ENCODE data around the gene CHRNA7. TPM values are rescaled to one million over a fixed set of nuclear protein-coding genes. Genes with fewer than 3 reads are reported as not detected.

Gene CHRNA7
- total RNA-seq, 1 donor: under 0.01 TPM

- TF ChIP-seq, protein P1, sequence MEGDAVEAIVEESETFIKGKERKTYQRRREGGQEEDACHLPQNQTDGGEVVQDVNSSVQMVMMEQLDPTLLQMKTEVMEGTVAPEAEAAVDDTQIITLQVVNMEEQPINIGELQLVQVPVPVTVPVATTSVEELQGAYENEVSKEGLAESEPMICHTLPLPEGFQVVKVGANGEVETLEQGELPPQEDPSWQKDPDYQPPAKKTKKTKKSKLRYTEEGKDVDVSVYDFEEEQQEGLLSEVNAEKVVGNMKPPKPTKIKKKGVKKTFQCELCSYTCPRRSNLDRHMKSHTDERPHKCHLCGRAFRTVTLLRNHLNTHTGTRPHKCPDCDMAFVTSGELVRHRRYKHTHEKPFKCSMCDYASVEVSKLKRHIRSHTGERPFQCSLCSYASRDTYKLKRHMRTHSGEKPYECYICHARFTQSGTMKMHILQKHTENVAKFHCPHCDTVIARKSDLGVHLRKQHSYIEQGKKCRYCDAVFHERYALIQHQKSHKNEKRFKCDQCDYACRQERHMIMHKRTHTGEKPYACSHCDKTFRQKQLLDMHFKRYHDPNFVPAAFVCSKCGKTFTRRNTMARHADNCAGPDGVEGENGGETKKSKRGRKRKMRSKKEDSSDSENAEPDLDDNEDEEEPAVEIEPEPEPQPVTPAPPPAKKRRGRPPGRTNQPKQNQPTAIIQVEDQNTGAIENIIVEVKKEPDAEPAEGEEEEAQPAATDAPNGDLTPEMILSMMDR (IDR thresholded peaks at IDR 0.05; ENCODE audit: extremely low read depth, low read depth, low read length): no peak
- Histone ChIP-seq H3K9me3 (ENCODE audit: low read depth, low read length) (no peaks in the 10 kb centered on the region), H3K4me3 (ENCODE audit: insufficient read depth, low read length) (no peak overlapping the region), H3K36me3 (ENCODE audit: insufficient read depth, low read length) (no peaks in the 10 kb centered on the region), H4K20me1 (ENCODE audit: insufficient read depth, low read length) (no peaks in the 10 kb centered on the region), H2AFZ (ENCODE audit: low read length) (no peak overlapping the region), H3K79me2 (ENCODE audit: insufficient read depth, low read length) (no peaks in the 10 kb centered on the region), H3K4me2 (ENCODE audit: insufficient read depth, low read length) (no peak overlapping the region), H3K4me1 (ENCODE audit: insufficient read depth, low read length) (no peaks in the 10 kb centered on the region), H3K27ac (ENCODE audit: low read depth, low read length) (no peak overlapping the region), H3K27me3 (ENCODE audit: insufficient read depth, low read length) (no peaks in the 10 kb centered on the region)
- DNase-seq (ENCODE audit: insufficient read length, low spot score, missing footprints): no peak
These were observed 90.5 kb downstream of the CHRNA7 start for GRCh38 chr15:32120577-32121383.

DNA sequence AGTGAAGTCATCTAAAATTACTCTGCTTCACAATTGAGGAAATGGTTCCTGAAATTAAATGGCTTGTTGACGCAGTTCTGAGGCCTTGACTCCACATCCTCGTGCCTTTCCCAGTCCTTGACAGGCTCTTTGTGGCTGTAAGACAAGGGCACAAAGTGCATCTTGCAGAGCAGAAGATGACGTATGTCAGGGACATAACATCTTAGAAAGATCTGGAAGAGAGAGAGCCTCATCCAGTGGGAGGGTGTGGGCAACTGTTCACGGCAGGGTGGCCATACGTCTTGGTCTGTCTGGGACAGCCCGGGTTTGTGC is 91.0 kb downstream of the CHRNA7 start:
- TF ChIP-seq, protein P1 (IDR thresholded peaks at IDR 0.05; ENCODE audit: extremely low read depth, low read depth, low read length): no peak
- H4K20me1 ChIP-seq (ENCODE audit: insufficient read depth, low read length): no peaks in the 10 kb centered on the region
- DNase-seq (ENCODE audit: insufficient read length, low spot score, missing footprints): no peak
- H3K79me2 ChIP-seq (ENCODE audit: insufficient read depth, low read length): no peaks in the 10 kb centered on the region
- no peaks in the 10 kb centered on the region for H3K36me3 ChIP-seq (ENCODE audit: insufficient read depth, low read length)
- no peak overlapping the region for H2AFZ ChIP-seq (ENCODE audit: low read length)
- no peak overlapping the region for H3K4me2 ChIP-seq (ENCODE audit: insufficient read depth, low read length)
- H3K27me3 ChIP-seq (ENCODE audit: insufficient read depth, low read length): no peaks in the 10 kb centered on the region
- H3K9me3 ChIP-seq (ENCODE audit: low read depth, low read length): no peaks in the 10 kb centered on the region
- no peaks in the 10 kb centered on the region for H3K4me1 ChIP-seq (ENCODE audit: insufficient read depth, low read length)
- H3K27ac ChIP-seq (ENCODE audit: low read depth, low read length): no peak overlapping the region
- no peak overlapping the region for H3K4me3 ChIP-seq (ENCODE audit: insufficient read depth, low read length)

DNA sequence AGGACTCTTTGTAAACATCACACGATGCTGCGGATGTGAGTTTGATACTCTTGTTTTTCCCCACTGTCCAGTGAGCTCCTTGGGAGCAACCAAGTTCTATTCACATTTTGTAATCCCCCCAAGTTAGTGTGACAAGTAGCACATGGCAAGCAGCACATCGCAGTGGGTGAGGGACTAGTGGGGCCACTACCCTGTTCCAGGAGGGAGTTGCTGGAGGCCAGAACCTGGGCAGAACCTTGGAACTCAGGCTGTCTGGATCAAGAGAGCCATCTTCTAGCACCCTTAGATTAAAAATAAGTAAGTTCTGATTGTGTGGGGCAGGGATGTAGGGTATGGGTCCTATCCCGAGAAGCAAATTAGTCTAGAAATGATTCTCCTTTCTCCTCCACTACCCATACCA is 91.7 kb downstream of the CHRNA7 start:
- TF ChIP-seq, protein P1 (IDR thresholded peaks at IDR 0.05; ENCODE audit: extremely low read depth, low read depth, low read length): no peak
- H4K20me1 ChIP-seq (ENCODE audit: insufficient read depth, low read length): no peaks in the 10 kb centered on the region
- H2AFZ ChIP-seq (ENCODE audit: low read length): no peak overlapping the region
- DNase-seq (ENCODE audit: insufficient read length, low spot score, missing footprints): no peak
- no peak overlapping the region for H3K4me2 ChIP-seq (ENCODE audit: insufficient read depth, low read length)
- H3K27ac ChIP-seq (ENCODE audit: low read depth, low read length): no peak overlapping the region
- no peaks in the 10 kb centered on the region for H3K27me3 ChIP-seq (ENCODE audit: insufficient read depth, low read length)
- no peaks in the 10 kb centered on the region for H3K79me2 ChIP-seq (ENCODE audit: insufficient read depth, low read length)
- H3K9me3 ChIP-seq (ENCODE audit: low read depth, low read length): no peaks in the 10 kb centered on the region
- no peak overlapping the region for H3K4me3 ChIP-seq (ENCODE audit: insufficient read depth, low read length)
- H3K36me3 ChIP-seq (ENCODE audit: insufficient read depth, low read length): no peaks in the 10 kb centered on the region
- no peaks in the 10 kb centered on the region for H3K4me1 ChIP-seq (ENCODE audit: insufficient read depth, low read length)

GRCh38 chr15:32123473-32123872 is 93.2 kb downstream of the CHRNA7 start:
- TF ChIP-seq, protein P1 (IDR thresholded peaks at IDR 0.05; ENCODE audit: extremely low read depth, low read depth, low read length): no peak
- Histone ChIP-seq H3K9me3 (ENCODE audit: low read depth, low read length) (no peaks in the 10 kb centered on the region), H3K27me3 (ENCODE audit: insufficient read depth, low read length) (no peaks in the 10 kb centered on the region), H3K4me3 (ENCODE audit: insufficient read depth, low read length) (no peak overlapping the region), H4K20me1 (ENCODE audit: insufficient read depth, low read length) (no peaks in the 10 kb centered on the region), H3K4me2 (ENCODE audit: insufficient read depth, low read length) (no peak overlapping the region), H3K36me3 (ENCODE audit: insufficient read depth, low read length) (no peaks in the 10 kb centered on the region), H3K4me1 (ENCODE audit: insufficient read depth, low read length) (no peaks in the 10 kb centered on the region), H3K79me2 (ENCODE audit: insufficient read depth, low read length) (no peaks in the 10 kb centered on the region), H3K27ac (ENCODE audit: low read depth, low read length) (no peak overlapping the region), H2AFZ (ENCODE audit: low read length) (no peak overlapping the region)
- DNase-seq (ENCODE audit: insufficient read length, low spot score, missing footprints): no peak

Measured in osteoblast (primary cell).